ENCODE results near the gene IFT88. TPM values are rescaled to one million over a fixed set of nuclear protein-coding genes. Genes with fewer than 3 reads are reported as not detected.
A peak's percentile ranks its signal among the peaks of the same experiment; 100 is the strongest.

The IFT88 gene
- total RNA-seq, 1 experiment from 2014 or later: 5.2 TPM

DNA sequence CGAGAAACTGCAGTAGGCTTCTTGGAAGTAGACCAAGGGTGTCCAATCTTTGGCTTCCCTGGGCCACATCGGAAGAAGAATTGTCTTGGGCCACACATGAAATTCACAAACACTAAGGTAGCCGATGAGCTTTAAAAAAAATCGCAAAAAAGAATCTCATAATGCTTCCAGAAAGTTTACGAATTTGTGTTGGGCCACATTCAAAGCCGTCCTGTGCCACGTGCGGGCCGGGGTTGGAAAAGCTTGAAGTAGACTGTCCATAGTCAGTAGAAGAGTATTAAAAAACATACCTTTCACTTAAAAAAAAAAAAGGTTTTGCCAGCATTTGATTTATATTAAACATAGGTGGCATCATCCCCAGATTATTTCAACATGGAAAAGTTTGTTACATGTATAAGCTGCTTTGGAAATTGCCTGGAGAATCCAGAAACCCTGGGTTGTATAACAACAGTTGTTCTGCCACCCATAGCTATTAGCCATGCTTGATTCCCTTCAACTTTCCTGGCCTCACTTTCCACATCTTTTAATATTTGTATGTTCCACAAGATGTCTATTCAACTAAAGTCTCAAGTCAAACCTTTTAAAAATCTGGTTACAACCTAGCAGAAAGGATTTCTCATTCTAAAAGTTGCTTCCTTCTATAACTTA, 1.0 kb downstream of the IFT88 start:
- H3K9ac ChIP-seq (ENCODE audit: extremely low read depth, insufficient read length, low read length): no peak overlapping the region

More for the DNA sequence above, 1.0 kb downstream of the IFT88 start:
- peak overlapping the region; percentile 84 to 93 for H3K4me3 Mint-ChIP-seq
- no peak overlapping the region for H4K5ac ChIP-seq (ENCODE audit: insufficient read length, low read depth, low read length)
- H3K27me3 ChIP-seq (ENCODE audit: insufficient read depth, low read length): no peaks in the 10 kb centered on the region
- no peaks in the 10 kb centered on the region for H3K4me1 ChIP-seq (ENCODE audit: insufficient read depth, low read length)
- no peaks in the 10 kb centered on the region for H3K79me1 ChIP-seq (ENCODE audit: insufficient read depth, low read depth, low read length, poor library complexity, severe bottlenecking)
- WGBS (ENCODE audit: extremely low coverage, insufficient read length, low lambda C conversion rate): no CpG with 5 or more reads among the region's 9 CpGs
- no peaks in the 10 kb centered on the region for H4K20me1 ChIP-seq (ENCODE audit: control insufficient read depth, insufficient read depth, insufficient read length)
- no peak overlapping the region for H4K8ac ChIP-seq (replicated peaks; ENCODE audit: insufficient read length, low read depth, low read length)
- peaks cover 16% of the 10 kb centered on the region for H3K27me3 Mint-ChIP-seq (ENCODE audit: low read depth)
- H2AK5ac ChIP-seq (ENCODE audit: insufficient read length, low read length): no peak overlapping the region
- H3K36me3 Mint-ChIP-seq (ENCODE audit: insufficient read depth in 1 of 3, low read depth in 3 of 3): peaks cover 4 to 23% (median 12%) of the 10 kb centered on the region in 3 experiments
- no peak for DNase-seq
- H3K4me1 Mint-ChIP-seq: peaks cover 8 to 12% of the 10 kb centered on the region in 2 experiments
- H3K27ac Mint-ChIP-seq: peak overlapping the region; percentile 85 to 92 (median 89); a peak in 3 of 7 replicates
- TF ChIP-seq CTCF (conservative IDR thresholded peaks at IDR 0.05): no peak
- H3K4me2 ChIP-seq (ENCODE audit: insufficient read depth, insufficient read length, low read length): peak overlapping the region; percentile 82
- no peak overlapping the region for H2BK20ac ChIP-seq (ENCODE audit: low read depth, low read length, poor library complexity, severe bottlenecking)
- H2BK120ac ChIP-seq (ENCODE audit: low read depth, low read length, poor library complexity, severe bottlenecking): no peak overlapping the region
- H2AFZ ChIP-seq (ENCODE audit: low read length): no peak overlapping the region
- H3K18ac ChIP-seq (ENCODE audit: insufficient read length, low read depth, low read length): no peak overlapping the region
- peaks cover 10% of the 10 kb centered on the region for H3K23me2 ChIP-seq (ENCODE audit: insufficient read length, low read depth, low read length, poor library complexity, severe bottlenecking)
- no peak overlapping the region for H3K23ac ChIP-seq (ENCODE audit: insufficient read length, low read depth, low read length)
- no peak overlapping the region for H2BK15ac ChIP-seq (ENCODE audit: low read depth, low read length)
- peaks cover 20 to 25% of the 10 kb centered on the region in 2 experiments for H3K9me3 Mint-ChIP-seq
- no peak overlapping the region for H2BK5ac ChIP-seq (ENCODE audit: insufficient read length, low read length)
- H2BK12ac ChIP-seq (ENCODE audit: insufficient read length, low read depth, low read length): no peak overlapping the region
- no peak overlapping the region for H3K27ac ChIP-seq (ENCODE audit: insufficient read length, low read depth, low read length)
- H3T11ph ChIP-seq (ENCODE audit: low read length): no peak overlapping the region
- no peak overlapping the region for H3K14ac ChIP-seq (ENCODE audit: insufficient read depth, low read length)
- H4K91ac ChIP-seq (ENCODE audit: insufficient read length, low read depth, low read length): no peak overlapping the region
- no peak overlapping the region for H3K4ac ChIP-seq (ENCODE audit: low read depth, low read length)
- H3K56ac ChIP-seq (ENCODE audit: insufficient read length, low read depth, low read length): no peak overlapping the region
- no peaks in the 10 kb centered on the region for H3K79me2 ChIP-seq (ENCODE audit: insufficient read depth, low read length)
- H3K9me3 ChIP-seq (ENCODE audit: control insufficient read depth, low read depth, low read length): no peaks in the 10 kb centered on the region

All from H9 (cell line).